Measurements from ENCODE around the gene PEX7. TPM values are rescaled to one million over a fixed set of nuclear protein-coding genes. Genes with fewer than 3 reads are reported as not detected.

Gene PEX7
- total RNA-seq, 1 experiment from 2014 or later = 6.4 TPM

DNA sequence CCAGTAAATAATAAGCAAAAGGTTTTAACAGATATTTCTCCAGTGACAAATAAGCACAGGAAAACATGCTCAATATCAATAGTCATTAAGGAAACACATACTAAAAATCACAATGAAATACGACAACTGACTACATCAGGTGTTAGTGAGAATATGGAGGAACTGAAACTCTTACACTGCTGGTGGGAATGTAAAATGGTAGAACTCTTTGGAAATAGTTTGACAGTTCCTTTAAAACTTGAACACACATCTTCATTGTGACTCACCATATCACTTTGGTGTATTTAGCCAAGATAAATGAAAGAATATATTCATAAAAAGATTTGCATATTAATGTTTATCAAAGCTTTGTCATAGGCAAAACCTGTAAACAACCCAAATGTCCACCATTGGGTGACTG is 18.8 kb upstream of the PEX7 start:
- Mint-ChIP-seq H3K4me3 (ENCODE audit: unreplicated experiment) (no peak overlapping the region), H3K4me1 (ENCODE audit: low read depth, unreplicated experiment) (no peaks in the 10 kb centered on the region), H3K9me3 (ENCODE audit: unreplicated experiment) (no peaks in the 10 kb centered on the region), H3K27me3 (ENCODE audit: insufficient read depth, unreplicated experiment) (no peaks in the 10 kb centered on the region), H3K27ac (ENCODE audit: unreplicated experiment) (no peak overlapping the region), H3K36me3 (ENCODE audit: insufficient read depth, unreplicated experiment) (no peaks in the 10 kb centered on the region)
- CTCF ChIA-PET = no interaction called here
- POLR2A ChIA-PET = no interaction called here
- intact Hi-C loops (cut with micrococcal nuclease; ENCODE audit: unreplicated experiment) = no loop called here
- no TSS peak for BruUV-seq (replicated peaks)
- DNase-seq = no peak
- no peaks in the 10 kb centered on the region; the same call in 1 of the 2 replicates for H3K9me3 ChIP-seq
- H3K27me3 ChIP-seq (replicated peaks; ENCODE audit: control insufficient read depth, insufficient read depth, low read length) = no peaks in the 10 kb centered on the region
- H3K4me3 ChIP-seq (ENCODE audit: low read depth, low read length) = no peak overlapping the region
- TF ChIP-seq, protein P1, sequence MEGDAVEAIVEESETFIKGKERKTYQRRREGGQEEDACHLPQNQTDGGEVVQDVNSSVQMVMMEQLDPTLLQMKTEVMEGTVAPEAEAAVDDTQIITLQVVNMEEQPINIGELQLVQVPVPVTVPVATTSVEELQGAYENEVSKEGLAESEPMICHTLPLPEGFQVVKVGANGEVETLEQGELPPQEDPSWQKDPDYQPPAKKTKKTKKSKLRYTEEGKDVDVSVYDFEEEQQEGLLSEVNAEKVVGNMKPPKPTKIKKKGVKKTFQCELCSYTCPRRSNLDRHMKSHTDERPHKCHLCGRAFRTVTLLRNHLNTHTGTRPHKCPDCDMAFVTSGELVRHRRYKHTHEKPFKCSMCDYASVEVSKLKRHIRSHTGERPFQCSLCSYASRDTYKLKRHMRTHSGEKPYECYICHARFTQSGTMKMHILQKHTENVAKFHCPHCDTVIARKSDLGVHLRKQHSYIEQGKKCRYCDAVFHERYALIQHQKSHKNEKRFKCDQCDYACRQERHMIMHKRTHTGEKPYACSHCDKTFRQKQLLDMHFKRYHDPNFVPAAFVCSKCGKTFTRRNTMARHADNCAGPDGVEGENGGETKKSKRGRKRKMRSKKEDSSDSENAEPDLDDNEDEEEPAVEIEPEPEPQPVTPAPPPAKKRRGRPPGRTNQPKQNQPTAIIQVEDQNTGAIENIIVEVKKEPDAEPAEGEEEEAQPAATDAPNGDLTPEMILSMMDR (IDR thresholded peaks at IDR 0.05; ENCODE audit: insufficient read depth in 1 of 2, low read depth in 1 of 2, low read length in 1 of 2, severe bottlenecking in 1 of 2, unreplicated experiment in 1 of 2) = no peak
- no peaks in the 10 kb centered on the region for H3K36me3 ChIP-seq (ENCODE audit: control insufficient read depth, insufficient read depth, low read length)
- H3K4me1 ChIP-seq = no peaks in the 10 kb centered on the region

DNA sequence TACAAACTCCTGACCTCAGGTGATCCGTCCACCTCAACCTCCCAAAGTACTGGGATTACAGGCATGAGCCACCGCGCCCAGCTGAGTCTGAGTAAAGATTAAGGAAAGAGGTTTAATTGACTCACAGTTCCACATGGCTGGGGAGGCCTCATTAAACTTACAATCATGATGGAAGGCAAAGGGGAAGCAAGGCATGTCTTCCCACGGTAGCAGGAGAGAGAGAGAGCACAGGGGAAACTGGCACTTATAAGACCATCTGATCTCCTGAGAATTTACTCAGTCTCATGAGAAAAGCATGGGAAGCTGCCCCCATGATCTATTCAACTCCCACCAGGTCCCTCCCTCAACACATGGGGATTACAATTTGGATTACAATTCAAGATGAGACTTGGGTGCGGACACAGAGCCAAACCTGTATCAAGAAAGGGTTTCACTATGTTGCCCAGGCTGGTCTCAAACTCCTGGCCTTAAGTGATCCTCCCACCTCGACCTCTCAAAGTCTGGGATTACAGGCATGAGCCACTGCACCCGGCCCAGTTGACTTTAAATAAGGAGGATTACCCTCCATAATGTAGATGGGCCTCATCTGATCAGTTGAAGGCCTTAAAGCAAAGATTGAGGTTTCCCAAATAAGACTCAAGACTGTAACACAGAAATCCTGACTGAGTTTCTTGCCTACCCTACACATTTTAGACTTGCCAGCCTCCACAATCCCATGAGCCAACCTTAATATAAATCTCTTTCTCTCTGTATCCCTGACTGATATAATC is 13.1 kb upstream of the PEX7 start:
- H3K27me3 Mint-ChIP-seq (ENCODE audit: insufficient read depth, unreplicated experiment) = no peaks in the 10 kb centered on the region
- Histone ChIP-seq H3K36me3 (ENCODE audit: control insufficient read depth, insufficient read depth, low read length) (no peaks in the 10 kb centered on the region), H3K4me3 (ENCODE audit: low read depth, low read length) (no peak overlapping the region), H3K9me3 (no peaks in the 10 kb centered on the region), H3K27me3 (replicated peaks; ENCODE audit: control insufficient read depth, insufficient read depth, low read length) (no peaks in the 10 kb centered on the region), H3K4me1 (no peaks in the 10 kb centered on the region)
- TF ChIP-seq, protein P1 (IDR thresholded peaks at IDR 0.05; ENCODE audit: insufficient read depth in 1 of 2, low read depth in 1 of 2, low read length in 1 of 2, severe bottlenecking in 1 of 2, unreplicated experiment in 1 of 2) = no peak
- H3K9me3 Mint-ChIP-seq (ENCODE audit: unreplicated experiment) = no peaks in the 10 kb centered on the region
- CTCF ChIA-PET = no interaction called here
- POLR2A ChIA-PET = no interaction called here
- no peak overlapping the region for H3K4me3 Mint-ChIP-seq (ENCODE audit: unreplicated experiment)
- BruUV-seq (replicated peaks) = no TSS peak
- H3K36me3 Mint-ChIP-seq (ENCODE audit: insufficient read depth, unreplicated experiment) = no peaks in the 10 kb centered on the region
- DNase-seq = no peak
- no peak overlapping the region for H3K27ac Mint-ChIP-seq (ENCODE audit: unreplicated experiment)
- no peaks in the 10 kb centered on the region for H3K4me1 Mint-ChIP-seq (ENCODE audit: low read depth, unreplicated experiment)
- intact Hi-C loops (cut with micrococcal nuclease; ENCODE audit: unreplicated experiment) = no loop called here

DNA sequence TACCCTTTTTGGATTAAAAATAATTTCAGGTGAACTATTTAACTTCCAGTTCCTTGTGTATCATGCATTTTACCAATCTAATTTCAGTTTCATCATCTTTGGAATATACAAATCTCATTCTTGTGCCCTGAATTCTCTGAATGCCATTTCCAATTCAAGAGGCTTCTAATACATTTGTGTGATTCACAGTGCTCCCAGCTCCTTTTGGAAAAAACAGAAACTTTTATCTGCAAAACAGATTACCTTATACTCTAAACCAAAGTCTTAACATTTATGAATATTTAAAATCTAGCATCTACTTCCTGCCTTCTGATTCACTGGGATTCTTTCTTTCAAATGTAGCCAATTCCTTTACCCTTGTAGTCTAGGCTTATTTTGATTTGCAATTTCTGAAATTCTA is 11.1 kb upstream of the PEX7 start:
- no TSS peak for BruUV-seq (replicated peaks)
- no peaks in the 10 kb centered on the region for H3K9me3 ChIP-seq
- Mint-ChIP-seq H3K27ac (ENCODE audit: unreplicated experiment) (no peak overlapping the region), H3K36me3 (ENCODE audit: insufficient read depth, unreplicated experiment) (no peaks in the 10 kb centered on the region), H3K4me1 (ENCODE audit: low read depth, unreplicated experiment) (no peaks in the 10 kb centered on the region), H3K4me3 (ENCODE audit: unreplicated experiment) (no peak overlapping the region), H3K9me3 (ENCODE audit: unreplicated experiment) (no peaks in the 10 kb centered on the region), H3K27me3 (ENCODE audit: insufficient read depth, unreplicated experiment) (no peaks in the 10 kb centered on the region)
- no peaks in the 10 kb centered on the region for H3K36me3 ChIP-seq (ENCODE audit: control insufficient read depth, insufficient read depth, low read length)
- POLR2A ChIA-PET = no interaction called here
- TF ChIP-seq, protein P1 (IDR thresholded peaks at IDR 0.05; ENCODE audit: insufficient read depth in 1 of 2, low read depth in 1 of 2, low read length in 1 of 2, severe bottlenecking in 1 of 2, unreplicated experiment in 1 of 2) = no peak
- H3K4me1 ChIP-seq = no peaks in the 10 kb centered on the region
- no peak overlapping the region for H3K4me3 ChIP-seq (ENCODE audit: low read depth, low read length)
- CTCF ChIA-PET = no interaction called here
- intact Hi-C loops (cut with micrococcal nuclease; ENCODE audit: unreplicated experiment) = no loop called here
- no peaks in the 10 kb centered on the region for H3K27me3 ChIP-seq (replicated peaks; ENCODE audit: control insufficient read depth, insufficient read depth, low read length)
- DNase-seq = no peak
